ENCODE results near the gene RMDN2. TPM values are rescaled to one million over a fixed set of nuclear protein-coding genes. Genes with fewer than 3 reads are reported as not detected.
A peak's percentile ranks its signal among the peaks of the same experiment; 100 is the strongest.

Gene RMDN2
- total and polyA plus RNA-seq, 5 experiments from 2014 or later, result 5.6 to 7.1 (median 6.4) TPM

GRCh38 chr2:38039121-38039910, 114.2 kb downstream of the RMDN2 start:
- no peak for ATAC-seq

DNA sequence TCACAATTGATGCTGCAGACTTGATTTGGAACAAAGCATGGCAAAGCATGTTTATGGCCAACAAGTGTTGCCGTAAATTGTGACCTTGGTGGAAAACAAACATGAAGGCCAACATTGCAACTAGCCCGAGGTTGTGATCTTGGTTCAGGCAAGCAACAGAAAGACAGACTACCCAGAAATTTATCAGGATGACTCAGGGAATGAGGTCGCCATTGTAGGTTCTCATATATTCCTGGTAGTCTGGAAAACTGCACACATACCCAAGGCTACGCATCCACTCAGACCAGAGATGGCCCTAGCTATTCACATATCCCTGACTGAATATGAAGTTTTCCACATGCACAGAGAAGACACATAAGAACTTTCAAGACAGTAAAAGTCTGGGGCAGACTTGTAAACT, 120.7 kb downstream of the RMDN2 start:
- no peak overlapping the region for H3K27ac Mint-ChIP-seq
- peaks cover 0 to 12% (median 0%) of the 10 kb centered on the region in 3 donors for H3K36me3 Mint-ChIP-seq
- POLR2A ChIA-PET, result no interaction called here
- no peak overlapping the region for H3K4me3 Mint-ChIP-seq
- H3K27me3 Mint-ChIP-seq, result peaks cover 0 to 15% (median 3%) of the 10 kb centered on the region in 5 donors
- ATAC-seq (no peak), DNase-seq (no peak)
- H3K9me3 Mint-ChIP-seq, result peaks cover 0 to 9% (median 5%) of the 10 kb centered on the region in 9 donors
- no peaks in the 10 kb centered on the region for H3K4me1 Mint-ChIP-seq

More at GRCh38 chr2:38039121-38039910, 114.2 kb downstream of the RMDN2 start:
- no peak for DNase-seq
- Mint-ChIP-seq H3K36me3 (peaks cover 0 to 10% (median 0%) of the 10 kb centered on the region in 3 donors), H3K27me3 (peaks cover 19 to 51% (median 41%) of the 10 kb centered on the region in 5 donors), H3K4me3 (no peak overlapping the region), H3K9me3 (peaks cover 0 to 9% (median 5%) of the 10 kb centered on the region in 9 donors), H3K4me1 (peaks cover 2 to 8% (median 6%) of the 10 kb centered on the region in 4 donors), H3K27ac (no peak overlapping the region)
- POLR2A ChIA-PET, result no interaction called here

DNA sequence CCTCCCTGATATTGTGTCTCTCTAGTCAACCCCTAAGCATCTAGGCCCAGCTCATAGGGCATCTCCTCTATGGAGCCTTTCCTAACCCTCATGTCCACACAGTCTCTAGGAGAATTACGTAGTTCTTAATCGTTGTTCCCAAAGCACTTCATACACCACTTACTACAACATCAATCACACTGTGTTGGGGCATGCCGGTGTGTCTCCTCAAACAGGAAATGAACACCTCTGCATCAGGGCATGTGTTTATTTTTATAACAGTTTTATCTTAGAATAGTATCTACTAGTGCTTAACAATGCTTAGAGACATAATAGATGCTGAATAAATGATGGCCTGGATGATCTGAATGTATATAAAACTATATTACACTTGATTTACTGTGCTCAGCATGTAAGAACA, 131.1 kb downstream of the RMDN2 start:
- Mint-ChIP-seq H3K4me3 (no peak overlapping the region), H3K27ac (peak overlapping the region in 1 of 10 donors; percentile 65), H3K27me3 (peaks cover 0 to 14% (median 6%) of the 10 kb centered on the region in 5 donors), H3K4me1 (peaks cover 3 to 10% (median 7%) of the 10 kb centered on the region in 4 donors), H3K9me3 (peaks cover 0 to 3% (median 0%) of the 10 kb centered on the region in 9 donors), H3K36me3 (peaks cover 0 to 3% (median 0%) of the 10 kb centered on the region in 3 donors)
- ATAC-seq, result peak in 1 of 2 donors; percentile 33
- DNase-seq, result no peak
- POLR2A ChIA-PET, result no interaction called here

- peaks cover 0 to 16% (median 9%) of the 10 kb centered on the region in 5 donors for H3K27me3 Mint-ChIP-seq
- POLR2A ChIA-PET, result no interaction called here
- H3K27ac Mint-ChIP-seq, result no peak overlapping the region
- no peak overlapping the region for H3K4me3 Mint-ChIP-seq
- peaks cover 0 to 4% (median 0%) of the 10 kb centered on the region in 3 donors for H3K36me3 Mint-ChIP-seq
- DNase-seq (no peak), ATAC-seq (no peak)
- peaks cover 0 to 5% (median 0%) of the 10 kb centered on the region in 9 donors for H3K9me3 Mint-ChIP-seq
- peaks cover 3 to 10% (median 7%) of the 10 kb centered on the region in 4 donors for H3K4me1 Mint-ChIP-seq
These were observed 132.7 kb downstream of the RMDN2 start for GRCh38 chr2:38057651-38058410.

DNA sequence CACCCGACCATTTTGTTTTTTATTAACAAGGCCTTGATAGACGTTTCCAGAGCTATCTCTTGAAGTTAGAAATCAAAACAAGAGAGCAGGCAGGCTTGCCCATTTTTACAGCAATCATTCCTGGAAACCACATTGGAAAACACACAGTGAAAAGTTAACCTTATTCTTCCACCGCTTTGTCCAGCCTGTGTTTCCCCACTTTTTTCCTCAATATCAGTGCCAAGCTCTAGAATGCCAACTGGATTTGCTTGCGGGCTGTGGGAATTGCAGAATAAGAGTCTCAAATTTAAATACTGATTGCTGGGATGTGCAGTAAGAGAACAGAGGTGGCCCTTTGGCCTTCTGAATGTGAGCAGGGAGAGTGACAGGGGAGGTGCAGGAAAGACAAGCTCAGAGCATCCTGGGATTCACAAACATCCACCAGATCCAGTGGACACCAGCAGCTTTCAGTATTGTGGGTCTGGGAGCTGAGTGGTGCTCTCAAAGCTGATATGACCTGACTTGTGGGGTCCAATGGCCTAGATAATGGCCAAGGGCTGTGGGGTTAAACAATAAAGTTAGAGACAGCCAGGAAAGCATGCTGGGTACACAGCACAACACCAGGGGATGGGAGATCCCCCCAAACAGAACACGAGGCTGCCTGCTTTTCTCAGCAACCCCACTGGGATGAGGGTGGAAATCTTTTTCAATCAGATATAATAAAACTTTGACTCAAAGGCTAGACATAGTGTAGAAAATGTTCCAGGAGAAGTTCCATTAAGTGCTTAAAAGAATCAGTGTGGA, 135.3 kb downstream of the RMDN2 start:
- peak overlapping the region in 1 of 10 donors; percentile 24 for H3K4me3 Mint-ChIP-seq
- POLR2A ChIA-PET, result no interaction called here
- H3K36me3 Mint-ChIP-seq, result peaks cover 0 to 5% (median 0%) of the 10 kb centered on the region in 3 donors
- peaks cover 0 to 2% (median 0%) of the 10 kb centered on the region in 9 donors for H3K9me3 Mint-ChIP-seq
- no peak overlapping the region for H3K27ac Mint-ChIP-seq
- no peak for DNase-seq
- H3K27me3 Mint-ChIP-seq, result peaks cover 0 to 10% (median 6%) of the 10 kb centered on the region in 5 donors
- H3K4me1 Mint-ChIP-seq, result peaks cover 3 to 10% (median 7%) of the 10 kb centered on the region in 4 donors
- ATAC-seq, result no peak

DNA sequence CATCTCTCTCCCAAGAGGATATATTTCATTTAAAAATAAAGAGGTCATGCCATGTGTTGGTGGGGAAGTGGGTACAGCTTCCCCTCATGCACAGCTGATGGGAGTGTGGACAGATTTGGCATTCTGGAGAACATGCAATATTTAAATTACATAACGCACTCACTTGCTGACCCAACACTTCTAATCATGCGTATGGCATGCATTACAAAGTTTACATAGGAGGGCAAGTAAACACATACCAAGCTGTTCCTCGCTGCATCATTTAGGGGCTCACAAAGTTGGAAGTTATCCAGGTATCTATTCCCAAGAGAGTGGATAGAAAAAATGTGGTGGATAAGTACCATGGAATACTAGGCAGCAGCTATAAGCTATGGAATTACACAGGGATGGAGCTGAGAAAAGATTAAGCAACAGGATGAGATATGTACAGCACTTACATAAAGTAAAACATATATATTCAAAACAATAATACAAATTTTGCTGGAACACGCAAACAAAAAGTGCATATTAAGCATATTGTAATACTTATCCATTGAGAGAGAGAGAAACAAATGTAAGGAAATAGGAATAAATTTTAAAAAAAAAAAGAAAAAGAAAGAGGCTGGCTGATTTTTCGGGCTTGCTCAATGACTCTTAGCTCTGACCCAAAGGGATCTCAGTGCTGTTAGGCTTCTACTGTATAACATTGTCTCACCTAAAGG, 139.9 kb downstream of the RMDN2 start:
- peaks cover 0 to 7% (median 2%) of the 10 kb centered on the region in 5 donors for H3K27me3 Mint-ChIP-seq
- no peak for DNase-seq
- ATAC-seq, result no peak
- POLR2A ChIA-PET, result no interaction called here
- H3K4me1 Mint-ChIP-seq, result no peaks in the 10 kb centered on the region
- H3K4me3 Mint-ChIP-seq, result no peak overlapping the region
- peaks cover 0 to 2% (median 0%) of the 10 kb centered on the region in 3 donors for H3K36me3 Mint-ChIP-seq
- H3K9me3 Mint-ChIP-seq, result peaks cover 0 to 2% (median 0%) of the 10 kb centered on the region in 9 donors
- no peak overlapping the region for H3K27ac Mint-ChIP-seq

DNA sequence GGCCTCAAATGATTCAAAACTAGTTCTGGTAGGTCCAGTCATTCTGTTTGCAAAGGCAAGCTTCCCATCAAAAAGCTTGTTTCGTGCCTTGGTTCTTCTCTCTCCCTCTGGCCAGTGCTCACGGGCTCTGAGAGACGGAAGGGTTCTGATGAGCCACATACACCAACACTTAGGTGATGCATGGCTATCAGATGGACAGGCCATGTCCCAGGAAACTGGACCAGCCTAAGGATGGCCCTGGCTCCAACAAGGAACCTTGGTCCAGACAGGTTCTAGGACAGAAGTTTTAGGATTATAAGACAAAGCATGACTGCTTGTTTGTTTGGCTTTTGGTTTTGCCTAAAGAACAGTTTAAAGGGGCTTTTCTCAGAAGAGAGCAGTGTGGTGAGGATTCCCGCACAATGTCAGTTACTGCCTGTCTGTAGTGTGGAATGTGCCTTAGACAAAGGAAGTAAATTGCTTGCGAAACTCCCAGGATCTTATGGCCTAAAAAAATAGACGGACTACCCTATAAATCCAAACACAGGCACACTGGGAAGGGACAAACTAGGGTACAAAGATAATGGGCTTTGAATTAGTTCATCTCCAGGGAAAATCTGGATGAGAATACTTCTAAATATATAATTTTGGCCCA, 140.5 kb downstream of the RMDN2 start:
- peaks cover 0 to 2% (median 0%) of the 10 kb centered on the region in 9 donors for H3K9me3 Mint-ChIP-seq
- H3K4me1 Mint-ChIP-seq, result no peaks in the 10 kb centered on the region
- H3K36me3 Mint-ChIP-seq, result peaks cover 0 to 2% (median 0%) of the 10 kb centered on the region in 3 donors
- H3K27ac Mint-ChIP-seq, result no peak overlapping the region
- no peak for ATAC-seq
- DNase-seq, result no peak
- no peak overlapping the region for H3K4me3 Mint-ChIP-seq
- POLR2A ChIA-PET, result no interaction called here
- peaks cover 0 to 12% (median 2%) of the 10 kb centered on the region in 5 donors for H3K27me3 Mint-ChIP-seq

DNA sequence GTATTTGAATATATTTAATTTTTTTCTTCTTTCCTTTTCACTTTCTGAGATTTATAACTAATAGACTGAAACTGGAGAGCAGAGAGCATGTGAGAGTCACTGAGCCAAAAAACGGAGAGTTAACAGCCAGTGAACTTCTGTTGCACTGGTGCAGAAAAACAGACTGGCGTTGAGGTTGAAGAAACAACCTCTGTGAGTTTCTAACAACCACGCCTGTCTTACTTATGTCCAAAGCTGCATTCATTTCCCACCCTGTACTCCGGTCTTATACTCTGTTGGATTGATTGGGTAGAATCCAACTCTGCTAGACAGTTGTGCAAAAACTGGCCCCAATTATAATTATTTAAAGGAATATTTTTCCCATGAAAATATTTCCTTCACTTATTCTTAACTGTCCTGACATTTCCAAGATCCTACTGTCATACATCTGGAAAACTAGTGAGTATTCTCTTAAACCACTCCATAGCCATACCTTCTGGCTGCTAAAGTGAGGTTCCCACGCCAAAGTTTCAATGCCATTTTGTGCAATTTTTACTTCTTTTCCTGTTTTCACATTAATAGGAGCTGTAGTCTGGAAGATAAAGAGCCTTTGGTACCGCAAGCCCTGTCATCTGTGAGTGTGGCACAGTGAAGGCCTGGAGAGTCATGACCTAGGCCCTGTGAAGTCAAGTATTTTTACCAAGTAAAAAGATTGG, 141.5 kb downstream of the RMDN2 start:
- no peak for DNase-seq
- H3K27ac Mint-ChIP-seq, result no peak overlapping the region
- peaks cover 0 to 1% (median 0%) of the 10 kb centered on the region in 4 donors for H3K4me1 Mint-ChIP-seq
- peaks cover 0 to 2% (median 0%) of the 10 kb centered on the region in 9 donors for H3K9me3 Mint-ChIP-seq
- POLR2A ChIA-PET, result no interaction called here
- ATAC-seq, result no peak
- peaks cover 0 to 2% (median 0%) of the 10 kb centered on the region in 3 donors for H3K36me3 Mint-ChIP-seq
- no peak overlapping the region for H3K4me3 Mint-ChIP-seq
- H3K27me3 Mint-ChIP-seq, result peaks cover 0 to 14% (median 2%) of the 10 kb centered on the region in 5 donors

Other genes with a start within 250 kb of the RMDN2 start
- gene CYP1B1, start 150.9 kb downstream of the RMDN2 start, total RNA-seq, result 1 to 10 TPM; 2.3 to 3.9 TPM
- under 1 TPM in 2 of 3 donors, not detected in 1; 0.10 to 0.14 TPM for gene CYP1B1, start 150.9 kb downstream of the RMDN2 start, polyA plus RNA-seq